Tibial nerve (tissue), 4 donors: ENCODE measurements around the gene ASS1. TPM values are rescaled to one million over a fixed set of nuclear protein-coding genes. Genes with fewer than 3 reads are reported as not detected.

ENCODE experiments used
- DNase-seq, 2 donors: peaks; one replicate each; pipeline ENCODE4 v3.0.0-alpha.2; 2019; ENCODE audit warnings: low spot score in 2 of 2
- H3K27ac ChIP-seq, 4 donors: fragments of 200-600 bp; sonication (generic) in 3 of 4; one replicate each; pipeline ENCODE4 v1.5.1; 2017 to 2019; ENCODE audit warnings: mild to moderate bottlenecking in 1 of 4
- H3K27me3 ChIP-seq, 2 donors: fragments of 200-600 bp; sonication (generic) in 1 of 2; one replicate each; pipeline versions ENCODE4 v1.5.1 to v1.6.0; 2017 to 2019
- H3K36me3 ChIP-seq, 3 donors: fragments of 200-600 bp; sonication (generic); one replicate each; pipeline ENCODE4 v1.5.1; 2018 to 2019
- H3K4me1 ChIP-seq, 4 donors: fragments of 200-600 bp; sonication (generic) in 3 of 4; one replicate each; pipeline ENCODE4 v1.5.1; 2017 to 2019
- H3K4me3 ChIP-seq, 4 donors: fragments of 200-600 bp; sonication (generic) in 3 of 4; one replicate each; pipeline ENCODE4 v1.5.1; 2017 to 2019; ENCODE audit warnings: mild to moderate bottlenecking in 1 of 4, moderate library complexity in 1 of 4
- H3K9me3 ChIP-seq, 4 donors: fragments of 200-600 bp; sonication (generic) in 3 of 4; one replicate each; pipeline ENCODE4 v1.5.1; 2017 to 2019
- CTCF ChIP-seq, 5 experiments: fragments of 200-600 bp in 3 of 5; fragments of 450-650 bp in 2 of 5; sonication (generic) in 3 of 5; IDR thresholded peaks; one replicate each; pipeline ENCODE4 v1.5.1; 2016 to 2019; ENCODE audit warnings: antibody characterized with exemption in 5 of 5, mild to moderate bottlenecking in 3 of 5, moderate library complexity in 2 of 5
- EP300 ChIP-seq, 2 donors: sonication (generic); formaldehyde crosslinking; IDR thresholded peaks; one replicate each; pipeline ENCODE4 v1.6.1; 2017; ENCODE audit warnings: antibody characterized with exemption in 2 of 2, mild to moderate bottlenecking in 1 of 2
- POLR2A ChIP-seq, 2 donors: fragments of 450-650 bp; IDR thresholded peaks; one replicate each; pipeline ENCODE4 v1.6.1; 2017; ENCODE audit warnings: antibody characterized with exemption in 2 of 2, mild to moderate bottlenecking in 2 of 2, moderate library complexity in 2 of 2
- WGBS, 2 donors: methylation state at CpG; one replicate each; pipeline ENCODE4 v1.1.5; 2018; 5-methylcytosine and 5-hydroxymethylcytosine counted together
- total RNA-seq, 4 donors: library from RNA; depleted of rRNA; stranded (reverse); fragments of >200 nt; gene quantifications; one replicate each; pipeline ENCODE4 v1.1.0, GENCODE V29; 2016

The ASS1 gene
- total RNA-seq, 4 donors from 2014 or later, result 170 to 375 (median 297) TPM

DNA sequence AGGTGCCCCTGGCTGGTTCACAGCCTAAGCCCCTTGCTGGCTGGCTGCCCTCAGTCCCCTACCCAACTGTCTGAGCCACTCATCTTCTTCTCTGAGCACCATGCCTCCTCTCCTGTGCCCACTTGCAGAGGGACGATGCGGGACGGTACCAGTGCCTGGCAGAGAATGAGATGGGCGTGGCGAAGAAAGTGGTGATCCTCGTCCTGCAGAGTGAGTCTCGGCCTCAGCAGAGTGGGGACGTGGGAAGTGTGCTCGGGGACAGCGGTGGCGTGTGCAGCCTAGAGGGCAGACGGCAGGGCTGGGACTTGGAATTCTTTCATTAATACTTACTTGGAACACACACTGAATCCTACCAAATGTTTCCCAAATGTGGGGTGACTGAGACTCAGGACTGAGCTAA, 34.3 kb upstream of the ASS1 start:
- no peaks in the 10 kb centered on the region for H3K9me3 ChIP-seq
- H3K27me3 ChIP-seq, result no peaks in the 10 kb centered on the region
- no peak overlapping the region for H3K27ac ChIP-seq
- H3K4me1 ChIP-seq, result no peaks in the 10 kb centered on the region
- TF ChIP-seq CTCF (IDR thresholded peaks at IDR 0.05) (no peak), EP300 (IDR thresholded peaks at IDR 0.05) (no peak), POLR2A (IDR thresholded peaks at IDR 0.05) (no peak)
- DNase-seq, result no peak
- H3K36me3 ChIP-seq, result no peaks in the 10 kb centered on the region
- WGBS, 2 donors, result 60 to 75% methylated on average over 11 to 12 of the region's 12 CpGs
- H3K4me3 ChIP-seq, result no peak overlapping the region

- Histone ChIP-seq H3K36me3 (no peaks in the 10 kb centered on the region), H3K4me3 (no peak overlapping the region), H3K9me3 (no peaks in the 10 kb centered on the region), H3K27me3 (no peaks in the 10 kb centered on the region), H3K4me1 (no peaks in the 10 kb centered on the region), H3K27ac (no peak overlapping the region)
- TF ChIP-seq CTCF (IDR thresholded peaks at IDR 0.05) (no peak), POLR2A (IDR thresholded peaks at IDR 0.05) (no peak), EP300 (IDR thresholded peaks at IDR 0.05) (no peak)
- 33 to 41% methylated on average over 3 of the region's 3 CpGs for WGBS, 2 donors
- DNase-seq, result no peak
Measured at GRCh38 chr9:130411566-130411915, 33.2 kb upstream of the ASS1 start.

- Histone ChIP-seq H3K4me1 (no peaks in the 10 kb centered on the region), H3K27ac (no peak overlapping the region), H3K9me3 (no peaks in the 10 kb centered on the region), H3K4me3 (no peak overlapping the region), H3K36me3 (no peaks in the 10 kb centered on the region), H3K27me3 (no peaks in the 10 kb centered on the region)
- TF ChIP-seq POLR2A (IDR thresholded peaks at IDR 0.05), result no peak
- TF ChIP-seq CTCF (IDR thresholded peaks at IDR 0.05), result no peak
- TF ChIP-seq EP300 (IDR thresholded peaks at IDR 0.05), result no peak
- no peak for DNase-seq
- WGBS, 2 donors, result 90 to 94% methylated on average over 12 of the region's 12 CpGs
Measured at GRCh38 chr9:130414081-130414731, 30.6 kb upstream of the ASS1 start.

- TF ChIP-seq CTCF (IDR thresholded peaks at IDR 0.05), result no peak
- TF ChIP-seq EP300 (IDR thresholded peaks at IDR 0.05), result no peak
- no peak for TF ChIP-seq POLR2A (IDR thresholded peaks at IDR 0.05)
- H3K36me3 ChIP-seq, result no peaks in the 10 kb centered on the region
- no peaks in the 10 kb centered on the region for H3K4me1 ChIP-seq
- DNase-seq, result no peak
- no peaks in the 10 kb centered on the region for H3K27me3 ChIP-seq
- no peak overlapping the region for H3K27ac ChIP-seq
- no peaks in the 10 kb centered on the region for H3K9me3 ChIP-seq
- no peak overlapping the region for H3K4me3 ChIP-seq
- WGBS, 2 donors, result 78 to 80% methylated on average over 11 of the region's 11 CpGs
Measured at GRCh38 chr9:130414910-130415746, 29.6 kb upstream of the ASS1 start.

DNA sequence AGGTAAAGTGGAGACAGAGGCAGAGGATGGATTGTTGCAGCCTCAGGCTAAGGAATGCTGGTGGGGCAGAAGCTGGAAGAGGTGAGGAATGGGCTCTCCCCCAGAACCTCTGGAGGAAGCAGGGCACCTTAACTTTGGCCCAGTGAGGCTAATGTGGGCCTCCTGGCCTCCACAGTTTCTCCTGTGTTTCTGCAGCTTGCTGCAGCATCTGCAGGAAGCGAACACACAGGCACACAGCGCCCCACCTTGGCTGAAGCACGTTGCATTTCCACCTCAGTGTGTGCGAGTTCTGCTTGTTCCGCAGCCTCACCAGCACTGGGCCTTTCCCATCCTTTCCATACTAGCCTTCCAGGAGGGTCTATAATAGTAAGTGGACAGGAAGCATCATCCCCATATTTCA, 27.2 kb upstream of the ASS1 start:
- WGBS, 2 donors, result 56 to 72% methylated on average over 5 of the region's 5 CpGs
- no peak overlapping the region for H3K27ac ChIP-seq
- H3K4me1 ChIP-seq, result no peaks in the 10 kb centered on the region

More for the DNA sequence above, 27.2 kb upstream of the ASS1 start:
- H3K4me3 ChIP-seq, result no peak overlapping the region
- no peaks in the 10 kb centered on the region for H3K27me3 ChIP-seq
- no peaks in the 10 kb centered on the region for H3K36me3 ChIP-seq
- H3K9me3 ChIP-seq, result no peaks in the 10 kb centered on the region
- TF ChIP-seq CTCF (IDR thresholded peaks at IDR 0.05) (no peak), POLR2A (IDR thresholded peaks at IDR 0.05) (no peak), EP300 (IDR thresholded peaks at IDR 0.05) (no peak)
- no peak for DNase-seq
